AG09319 (cell line): ENCODE measurements around the gene CHD9.

Experiments
- DNase-seq: peaks from one replicate; pipeline ENCODE4 v3.0.0-alpha.2; 2010; ENCODE audit warnings: low read depth; ENCODE audit errors: extremely low read depth
- CTCF ChIP-seq: IDR thresholded peaks from 2 replicates; pipeline ENCODE4 v1.5.1; 2011; ENCODE audit warnings: low read depth, mild to moderate bottlenecking, inconsistent platforms, low read length, moderate library complexity

CHD9 gene

GRCh38 chr16:53099318-53100130, 44.7 kb downstream of the CHD9 start:
- no peak for DNase-seq
- no peak for TF ChIP-seq CTCF

- no peak for DNase-seq
These were observed 45.4 kb downstream of the CHD9 start for GRCh38 chr16:53100131-53100748.

GRCh38 chr16:53100889-53101288, 46.1 kb downstream of the CHD9 start:
- no peak for DNase-seq
- TF ChIP-seq CTCF: no peak

More at GRCh38 chr16:53100131-53100748, 45.4 kb downstream of the CHD9 start:
- TF ChIP-seq CTCF: no peak

- no peak for TF ChIP-seq CTCF
- DNase-seq: no peak
These were observed 49.0 kb downstream of the CHD9 start for GRCh38 chr16:53103811-53104210.

GRCh38 chr16:53105565-53105964, 50.8 kb downstream of the CHD9 start:
- TF ChIP-seq CTCF: no peak
- no peak for DNase-seq

- DNase-seq: no peak
- no peak for TF ChIP-seq CTCF
These were observed 56.4 kb downstream of the CHD9 start for GRCh38 chr16:53111078-53111791.

- no peak for DNase-seq
- no peak for TF ChIP-seq CTCF
These were observed 57.2 kb downstream of the CHD9 start for GRCh38 chr16:53112015-53112414.
